ENCODE measurements around the gene RNF11. TPM values are rescaled to one million over a fixed set of nuclear protein-coding genes. Genes with fewer than 3 reads are reported as not detected.
A peak's percentile ranks its signal among the peaks of the same experiment; 100 is the strongest.

The RNF11 gene
- total and polyA plus RNA-seq, 4 donors, result 24.1 to 102 (median 48.7) TPM

DNA sequence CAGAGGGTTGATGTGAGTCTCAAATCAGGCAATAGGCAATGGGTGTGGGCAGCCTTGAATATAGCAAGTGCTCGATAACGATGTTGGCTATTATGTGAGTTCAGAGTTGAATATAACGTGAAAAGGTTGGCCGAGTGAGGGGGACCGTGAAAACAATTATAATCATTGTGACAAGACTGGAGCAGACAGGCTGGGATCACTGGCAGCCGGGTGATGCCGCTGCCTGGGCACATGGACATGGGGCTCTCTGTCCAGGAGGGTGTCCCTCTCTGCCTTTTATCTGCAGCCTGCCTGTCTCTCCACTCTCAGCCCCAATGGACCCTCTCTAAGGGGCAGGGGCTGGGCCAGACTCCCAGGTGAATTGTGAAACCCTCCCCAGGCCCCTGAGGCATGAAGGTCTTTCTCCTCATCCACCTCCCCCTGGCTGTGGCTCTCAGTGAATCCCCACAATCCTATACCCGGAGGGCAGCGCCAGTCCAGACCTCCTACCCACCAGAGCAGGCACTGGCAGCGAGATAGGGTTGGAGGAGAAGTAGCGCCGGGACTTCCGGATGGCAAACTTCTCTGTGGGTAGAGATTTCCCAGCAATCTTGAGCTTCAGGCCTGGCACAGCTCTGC is 57.9 kb downstream of the RNF11 start:
- Histone ChIP-seq H3K9ac (ENCODE audit: low read depth in 1 of 2, low read length in 2 of 2) (no peak overlapping the region), H3K9me3 (ENCODE audit: control insufficient read depth in 4 of 4, low read length in 3 of 4) (no peaks in the 10 kb centered on the region), H3K27me3 (ENCODE audit: control insufficient read depth in 4 of 4, insufficient read depth in 4 of 4, low read length in 3 of 4) (no peaks in the 10 kb centered on the region), H3K27ac (ENCODE audit: low read depth in 1 of 2, low read length in 2 of 2) (no peak overlapping the region), H3K4me1 (ENCODE audit: control insufficient read depth in 4 of 4, insufficient read depth in 4 of 4, low read length in 3 of 4) (peaks cover 0 to 21% (median 7%) of the 10 kb centered on the region in 4 donors), H3K4me3 (ENCODE audit: low read depth in 1 of 3, low read length in 3 of 3) (no peak overlapping the region), H3K36me3 (ENCODE audit: control insufficient read depth in 4 of 4, insufficient read depth in 3 of 4, low read depth in 1 of 4, low read length in 3 of 4) (no peaks in the 10 kb centered on the region)
- DNase-seq (ENCODE audit: low spot score), result no peak
- TF ChIP-seq RXRA (IDR thresholded peaks at IDR 0.05), result no peak
- TF ChIP-seq, protein P1, sequence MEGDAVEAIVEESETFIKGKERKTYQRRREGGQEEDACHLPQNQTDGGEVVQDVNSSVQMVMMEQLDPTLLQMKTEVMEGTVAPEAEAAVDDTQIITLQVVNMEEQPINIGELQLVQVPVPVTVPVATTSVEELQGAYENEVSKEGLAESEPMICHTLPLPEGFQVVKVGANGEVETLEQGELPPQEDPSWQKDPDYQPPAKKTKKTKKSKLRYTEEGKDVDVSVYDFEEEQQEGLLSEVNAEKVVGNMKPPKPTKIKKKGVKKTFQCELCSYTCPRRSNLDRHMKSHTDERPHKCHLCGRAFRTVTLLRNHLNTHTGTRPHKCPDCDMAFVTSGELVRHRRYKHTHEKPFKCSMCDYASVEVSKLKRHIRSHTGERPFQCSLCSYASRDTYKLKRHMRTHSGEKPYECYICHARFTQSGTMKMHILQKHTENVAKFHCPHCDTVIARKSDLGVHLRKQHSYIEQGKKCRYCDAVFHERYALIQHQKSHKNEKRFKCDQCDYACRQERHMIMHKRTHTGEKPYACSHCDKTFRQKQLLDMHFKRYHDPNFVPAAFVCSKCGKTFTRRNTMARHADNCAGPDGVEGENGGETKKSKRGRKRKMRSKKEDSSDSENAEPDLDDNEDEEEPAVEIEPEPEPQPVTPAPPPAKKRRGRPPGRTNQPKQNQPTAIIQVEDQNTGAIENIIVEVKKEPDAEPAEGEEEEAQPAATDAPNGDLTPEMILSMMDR (IDR thresholded peaks at IDR 0.05; ENCODE audit: low read depth, low read length, missing input control), result no peak
- TF ChIP-seq HNF4G (IDR thresholded peaks at IDR 0.05), result no peak
- TF ChIP-seq JUND (IDR thresholded peaks at IDR 0.05), result no peak
- TF ChIP-seq EGR1 (IDR thresholded peaks at IDR 0.05; ENCODE audit: low read depth in 2 of 2), result no peak
- no peak for TF ChIP-seq TAF1 (conservative IDR thresholded peaks at IDR 0.05)
- no peak for TF ChIP-seq MAX (IDR thresholded peaks at IDR 0.05)
- no peak for TF ChIP-seq FOXA1 (IDR thresholded peaks at IDR 0.05)
- no peak for TF ChIP-seq GABPA (IDR thresholded peaks at IDR 0.05 in 1 of 2, conservative IDR thresholded peaks at IDR 0.05 in 1 of 2)
- no peak for TF ChIP-seq HNF4A (conservative IDR thresholded peaks at IDR 0.05)
- TF ChIP-seq, protein P2, sequence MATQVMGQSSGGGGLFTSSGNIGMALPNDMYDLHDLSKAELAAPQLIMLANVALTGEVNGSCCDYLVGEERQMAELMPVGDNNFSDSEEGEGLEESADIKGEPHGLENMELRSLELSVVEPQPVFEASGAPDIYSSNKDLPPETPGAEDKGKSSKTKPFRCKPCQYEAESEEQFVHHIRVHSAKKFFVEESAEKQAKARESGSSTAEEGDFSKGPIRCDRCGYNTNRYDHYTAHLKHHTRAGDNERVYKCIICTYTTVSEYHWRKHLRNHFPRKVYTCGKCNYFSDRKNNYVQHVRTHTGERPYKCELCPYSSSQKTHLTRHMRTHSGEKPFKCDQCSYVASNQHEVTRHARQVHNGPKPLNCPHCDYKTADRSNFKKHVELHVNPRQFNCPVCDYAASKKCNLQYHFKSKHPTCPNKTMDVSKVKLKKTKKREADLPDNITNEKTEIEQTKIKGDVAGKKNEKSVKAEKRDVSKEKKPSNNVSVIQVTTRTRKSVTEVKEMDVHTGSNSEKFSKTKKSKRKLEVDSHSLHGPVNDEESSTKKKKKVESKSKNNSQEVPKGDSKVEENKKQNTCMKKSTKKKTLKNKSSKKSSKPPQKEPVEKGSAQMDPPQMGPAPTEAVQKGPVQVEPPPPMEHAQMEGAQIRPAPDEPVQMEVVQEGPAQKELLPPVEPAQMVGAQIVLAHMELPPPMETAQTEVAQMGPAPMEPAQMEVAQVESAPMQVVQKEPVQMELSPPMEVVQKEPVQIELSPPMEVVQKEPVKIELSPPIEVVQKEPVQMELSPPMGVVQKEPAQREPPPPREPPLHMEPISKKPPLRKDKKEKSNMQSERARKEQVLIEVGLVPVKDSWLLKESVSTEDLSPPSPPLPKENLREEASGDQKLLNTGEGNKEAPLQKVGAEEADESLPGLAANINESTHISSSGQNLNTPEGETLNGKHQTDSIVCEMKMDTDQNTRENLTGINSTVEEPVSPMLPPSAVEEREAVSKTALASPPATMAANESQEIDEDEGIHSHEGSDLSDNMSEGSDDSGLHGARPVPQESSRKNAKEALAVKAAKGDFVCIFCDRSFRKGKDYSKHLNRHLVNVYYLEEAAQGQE (IDR thresholded peaks at IDR 0.05), result no peak
- TF ChIP-seq, protein P3, sequence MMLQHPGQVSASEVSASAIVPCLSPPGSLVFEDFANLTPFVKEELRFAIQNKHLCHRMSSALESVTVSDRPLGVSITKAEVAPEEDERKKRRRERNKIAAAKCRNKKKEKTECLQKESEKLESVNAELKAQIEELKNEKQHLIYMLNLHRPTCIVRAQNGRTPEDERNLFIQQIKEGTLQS (IDR thresholded peaks at IDR 0.05), result no peak
- TF ChIP-seq FOXA2 (IDR thresholded peaks at IDR 0.05), result no peak
- TF ChIP-seq RAD21 (IDR thresholded peaks at IDR 0.05), result no peak
- TF ChIP-seq YY1 (IDR thresholded peaks at IDR 0.05), result no peak
- no peak for TF ChIP-seq SP1 (IDR thresholded peaks at IDR 0.05)
- WGBS, result 96% methylated on average over 13 of the region's 13 CpGs

- no peaks in the 10 kb centered on the region for H3K9me3 ChIP-seq (ENCODE audit: control insufficient read depth in 4 of 4, low read length in 3 of 4)
- H3K4me3 ChIP-seq (ENCODE audit: low read depth in 1 of 3, low read length in 3 of 3), result no peak overlapping the region
- H3K27me3 ChIP-seq (ENCODE audit: control insufficient read depth in 4 of 4, insufficient read depth in 4 of 4, low read length in 3 of 4), result no peaks in the 10 kb centered on the region
- H3K9ac ChIP-seq (ENCODE audit: low read depth in 1 of 2, low read length in 2 of 2), result no peak overlapping the region
- DNase-seq (ENCODE audit: low spot score), result peak; percentile 77
- H3K4me1 ChIP-seq (ENCODE audit: control insufficient read depth in 4 of 4, insufficient read depth in 4 of 4, low read length in 3 of 4), result peaks cover 0 to 17% (median 5%) of the 10 kb centered on the region in 4 donors
- no peak for TF ChIP-seq FOXA2 (IDR thresholded peaks at IDR 0.05)
- TF ChIP-seq SP1 (IDR thresholded peaks at IDR 0.05), result no peak
- no peak for TF ChIP-seq EGR1 (IDR thresholded peaks at IDR 0.05; ENCODE audit: low read depth in 2 of 2)
- no peak for TF ChIP-seq NR2F2 (IDR thresholded peaks at IDR 0.05)
- TF ChIP-seq JUND (IDR thresholded peaks at IDR 0.05), result no peak
- no peak for TF ChIP-seq MAX (IDR thresholded peaks at IDR 0.05)
- TF ChIP-seq RAD21 (IDR thresholded peaks at IDR 0.05), result no peak
- TF ChIP-seq, protein P1 (IDR thresholded peaks at IDR 0.05; ENCODE audit: low read depth, low read length, missing input control), result no peak
- TF ChIP-seq RXRA (IDR thresholded peaks at IDR 0.05), result no peak
- TF ChIP-seq HNF4A (conservative IDR thresholded peaks at IDR 0.05), result no peak
- TF ChIP-seq FOXA1 (IDR thresholded peaks at IDR 0.05), result no peak
- TF ChIP-seq, protein P2 (IDR thresholded peaks at IDR 0.05), result no peak
- no peak overlapping the region for H3K27ac ChIP-seq (ENCODE audit: low read depth in 1 of 2, low read length in 2 of 2)
- H3K36me3 ChIP-seq (ENCODE audit: control insufficient read depth in 4 of 4, insufficient read depth in 3 of 4, low read depth in 1 of 4, low read length in 3 of 4), result no peaks in the 10 kb centered on the region
- WGBS, result 76% methylated on average over 11 of the region's 11 CpGs
Observed at GRCh38 chr1:51294566-51295184, 58.6 kb downstream of the RNF11 start.
